HEK293T (cell line): ENCODE measurements around the gene NOD1.

ENCODE experiments used
- CTCF ChIA-PET: fragments of 350-600 bp; formaldehyde crosslinking; extraction: SDS; loops from one replicate; lab custom pipeline; 2021; ENCODE audit warnings: antibody characterized with exemption, inconsistent platforms; lab: Yijun Ruan, JAX
- POLR2A ChIA-PET: fragments of 350-600 bp; formaldehyde crosslinking; extraction: SDS; loops from one replicate; lab custom pipeline; 2020; ENCODE audit warnings: antibody characterized with exemption, inconsistent platforms; lab: Yijun Ruan, JAX
- DNase-seq: peaks from one replicate; pipeline ENCODE4 v3.0.0; 2012; ENCODE audit warnings: mixed read lengths; ENCODE audit errors: extremely low spot score
- ARNT ChIP-seq: fragments of 450-650 bp; IDR thresholded peaks from 2 replicates; pipeline ENCODE4 v1.6.1; 2017; ENCODE audit warnings: mild to moderate bottlenecking
- BHLHE40 ChIP-seq: fragments of 450-650 bp; IDR thresholded peaks from 2 replicates; pipeline ENCODE4 v1.6.1; 2016; ENCODE audit warnings: mild to moderate bottlenecking, moderate library complexity, borderline replicate concordance
- CTBP1 ChIP-seq: fragments of 450-650 bp; IDR thresholded peaks from 2 replicates; pipeline ENCODE4 v1.6.1; 2016; ENCODE audit warnings: borderline replicate concordance
- ELF4 ChIP-seq: fragments of 450-650 bp; IDR thresholded peaks from 2 replicates; pipeline ENCODE4 v1.6.1; 2017; ENCODE audit warnings: antibody characterized with exemption
- FOXA1 ChIP-seq: fragments of 450-650 bp; IDR thresholded peaks from 2 replicates; pipeline ENCODE4 v1.6.1; 2016; ENCODE audit warnings: mild to moderate bottlenecking
- FOXK2 ChIP-seq: fragments of 450-650 bp; IDR thresholded peaks from 2 replicates; pipeline ENCODE4 v1.6.1; 2016; ENCODE audit warnings: mild to moderate bottlenecking
- FOXM1 ChIP-seq: fragments of 450-650 bp; IDR thresholded peaks from 2 replicates; pipeline ENCODE4 v1.6.1; 2017; ENCODE audit warnings: mild to moderate bottlenecking, borderline replicate concordance
- HDGF ChIP-seq: fragments of 450-650 bp; IDR thresholded peaks from 2 replicates; pipeline ENCODE4 v1.6.1; 2017; ENCODE audit warnings: antibody characterized with exemption, borderline replicate concordance
- L3MBTL2 ChIP-seq: fragments of 450-650 bp; conservative IDR thresholded peaks from 2 replicates; pipeline ENCODE4 v1.6.1; 2016; ENCODE audit warnings: mild to moderate bottlenecking
- LEF1 ChIP-seq: fragments of 450-650 bp; IDR thresholded peaks from 2 replicates; pipeline ENCODE4 v1.6.1; 2017; ENCODE audit warnings: mild to moderate bottlenecking, borderline replicate concordance
- NFRKB ChIP-seq: fragments of 450-650 bp; IDR thresholded peaks from 2 replicates; pipeline ENCODE4 v1.6.1; 2016; ENCODE audit warnings: mild to moderate bottlenecking, moderate library complexity
- PKNOX1 ChIP-seq: fragments of 450-650 bp; IDR thresholded peaks from 2 replicates; pipeline ENCODE4 v1.6.1; 2016
- SP1 ChIP-seq: fragments of 450-650 bp; IDR thresholded peaks from 2 replicates; pipeline ENCODE4 v1.6.1; 2017
- SUZ12 ChIP-seq: fragments of 450-650 bp; IDR thresholded peaks from 2 replicates; pipeline ENCODE4 v1.6.1; 2016; ENCODE audit warnings: mild to moderate bottlenecking
- TARDBP ChIP-seq: fragments of 450-650 bp; IDR thresholded peaks from 2 replicates; pipeline ENCODE4 v1.6.1; 2016
- ZNF384 ChIP-seq: fragments of 450-650 bp; IDR thresholded peaks from 2 replicates; pipeline ENCODE4 v1.6.1; 2016

NOD1 gene

DNA sequence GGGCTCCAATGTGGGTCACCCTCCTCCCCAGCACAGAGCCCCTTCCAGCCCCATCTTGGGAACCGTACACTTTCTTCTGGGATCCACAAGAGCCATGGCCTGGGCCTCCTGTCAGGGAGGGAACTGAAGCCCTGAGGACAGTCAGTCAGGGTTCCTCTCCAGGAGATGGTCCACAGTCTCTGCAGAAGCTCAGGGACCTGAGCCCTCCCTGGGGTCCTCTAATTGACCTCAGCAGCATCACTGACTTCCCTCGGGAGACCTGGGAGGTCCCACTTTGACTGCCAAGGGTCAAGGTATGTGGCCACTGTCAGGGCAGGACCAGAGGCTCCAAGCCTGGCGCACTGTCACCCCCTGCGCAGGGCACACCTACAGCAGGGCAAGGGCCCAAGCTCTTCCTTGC lies 32.3 kb downstream of the NOD1 start:
- TF ChIP-seq BHLHE40 (no peak), ELF4 (no peak), FOXK2 (no peak)
- ChIA-PET CTCF (interaction anchor here (0.8 to 1.3 kb wide), 2 partner anchors 19 to 168 kb away, joined by 3 read pairs; no protein-coding TSS in a partner anchor), POLR2A (no interaction called here)
- no peak for DNase-seq

- DNase-seq = peak; percentile 72
- POLR2A ChIA-PET = no interaction called here
- TF ChIP-seq FOXM1 (no peak), ZNF384 (peak; percentile 84), ELF4 (no peak)
- CTCF ChIA-PET = interaction anchor here (1.3 kb wide), 1 partner anchor 20 kb away, joined by 3 read pairs; no protein-coding TSS in a partner anchor
Observed at GRCh38 chr7:30445770-30446169, 32.8 kb downstream of the NOD1 start.

DNA sequence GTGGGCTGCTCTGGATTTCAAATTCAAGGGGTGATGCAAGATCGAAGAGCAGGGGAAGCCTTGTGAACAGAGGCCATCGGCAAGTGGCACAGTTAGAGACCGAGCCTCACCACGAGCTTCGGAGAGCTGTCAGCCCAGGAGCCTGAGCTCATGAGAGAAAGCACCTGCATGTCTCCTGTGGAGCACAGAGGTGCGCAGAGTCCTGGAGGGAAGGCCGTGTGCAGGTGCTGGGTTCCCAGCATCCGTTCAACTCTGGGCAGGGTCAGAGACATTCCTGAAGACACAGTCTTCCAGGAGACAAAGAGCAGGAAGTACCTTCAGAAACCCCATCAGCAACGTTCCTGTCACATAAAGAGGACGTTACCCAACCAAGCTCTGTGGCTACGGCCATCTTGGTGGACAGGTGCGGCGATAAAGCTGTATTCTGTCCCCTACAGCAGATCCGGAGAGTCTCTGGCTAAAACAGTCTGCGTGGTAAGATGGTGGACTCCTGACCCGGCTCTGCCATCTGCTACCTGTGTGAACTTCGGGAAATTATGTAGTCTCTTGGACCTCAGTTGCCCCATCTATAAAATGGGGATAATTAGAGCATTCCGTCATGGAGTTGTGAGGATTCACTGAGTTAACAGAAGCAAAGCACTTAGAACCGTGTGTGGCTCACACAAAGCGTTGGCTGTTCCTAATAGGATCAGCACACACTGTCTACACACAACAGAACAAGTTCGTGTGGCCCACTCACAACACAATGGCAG lies 40.6 kb downstream of the NOD1 start:
- TF ChIP-seq NFRKB (no peak), BHLHE40 (no peak), PKNOX1 (no peak), SP1 (no peak), FOXA1 (no peak), ELF4 (no peak), ZNF384 (no peak), L3MBTL2 (no peak), CTBP1 (no peak), FOXK2 (no peak), SUZ12 (no peak), ARNT (no peak), FOXM1 (no peak), HDGF (no peak)
- ChIA-PET POLR2A (no interaction called here), CTCF (no interaction called here)
- no peak for DNase-seq

GRCh38 chr7:30436518-30436917 lies 42.1 kb downstream of the NOD1 start:
- DNase-seq = no peak
- no peak for TF ChIP-seq ZNF384
- TF ChIP-seq ARNT = no peak
- TF ChIP-seq SP1 = no peak
- no peak for TF ChIP-seq LEF1
- no peak for TF ChIP-seq NFRKB
- no peak for TF ChIP-seq SUZ12
- TF ChIP-seq TARDBP = no peak
- ChIA-PET CTCF (no interaction called here), POLR2A (no interaction called here)

- CTCF ChIA-PET = no interaction called here
- no peak for TF ChIP-seq HDGF
- DNase-seq = no peak
- POLR2A ChIA-PET = no interaction called here
Observed at GRCh38 chr7:30436046-30436445, 42.5 kb downstream of the NOD1 start.

GRCh38 chr7:30434140-30434799 lies 44.3 kb downstream of the NOD1 start:
- DNase-seq = no peak
- ChIA-PET POLR2A (no interaction called here), CTCF (no interaction called here)
- TF ChIP-seq TARDBP = no peak
- TF ChIP-seq ARNT = no peak
- TF ChIP-seq PKNOX1 = no peak
- no peak for TF ChIP-seq NFRKB
- no peak for TF ChIP-seq FOXK2
- TF ChIP-seq ELF4 = no peak
- TF ChIP-seq L3MBTL2 = no peak
- TF ChIP-seq CTBP1 = no peak

DNA sequence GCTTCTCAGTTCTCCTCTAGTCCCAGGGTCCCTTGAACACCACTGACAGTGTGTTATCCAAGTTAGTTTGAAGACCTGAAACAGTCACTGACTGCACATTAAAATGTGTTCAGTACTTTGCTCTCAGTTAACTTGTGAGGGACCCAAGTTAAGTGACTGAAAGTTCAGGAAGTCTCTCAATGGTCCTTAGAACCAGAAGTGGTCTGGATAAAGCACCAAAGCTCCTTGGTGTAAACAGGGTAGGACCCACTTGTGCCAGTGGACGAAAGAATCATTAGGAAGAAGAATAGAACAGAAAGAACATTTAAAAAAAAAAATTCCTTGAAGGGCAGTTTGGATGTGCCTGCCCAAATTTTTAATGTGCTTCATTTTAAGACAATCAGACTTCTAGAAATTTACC lies 45.1 kb downstream of the NOD1 start:
- no peak for DNase-seq
- CTCF ChIA-PET = no interaction called here
- TF ChIP-seq PKNOX1 (no peak), ARNT (no peak), SUZ12 (no peak), SP1 (no peak), HDGF (no peak), L3MBTL2 (no peak), NFRKB (no peak), BHLHE40 (no peak)
- POLR2A ChIA-PET = no interaction called here
